HG03442 (cell line): ENCODE data around the gene AFG3L2.

ENCODE experiments used
- ATAC-seq: cut with Tn5 transposase; IDR thresholded peaks from one replicate; pipeline ENCODE4 v1.9.1; 2021; ENCODE audit warnings: mild to moderate bottlenecking, moderate library complexity; ENCODE audit not compliant: unreplicated experiment

The AFG3L2 gene

DNA sequence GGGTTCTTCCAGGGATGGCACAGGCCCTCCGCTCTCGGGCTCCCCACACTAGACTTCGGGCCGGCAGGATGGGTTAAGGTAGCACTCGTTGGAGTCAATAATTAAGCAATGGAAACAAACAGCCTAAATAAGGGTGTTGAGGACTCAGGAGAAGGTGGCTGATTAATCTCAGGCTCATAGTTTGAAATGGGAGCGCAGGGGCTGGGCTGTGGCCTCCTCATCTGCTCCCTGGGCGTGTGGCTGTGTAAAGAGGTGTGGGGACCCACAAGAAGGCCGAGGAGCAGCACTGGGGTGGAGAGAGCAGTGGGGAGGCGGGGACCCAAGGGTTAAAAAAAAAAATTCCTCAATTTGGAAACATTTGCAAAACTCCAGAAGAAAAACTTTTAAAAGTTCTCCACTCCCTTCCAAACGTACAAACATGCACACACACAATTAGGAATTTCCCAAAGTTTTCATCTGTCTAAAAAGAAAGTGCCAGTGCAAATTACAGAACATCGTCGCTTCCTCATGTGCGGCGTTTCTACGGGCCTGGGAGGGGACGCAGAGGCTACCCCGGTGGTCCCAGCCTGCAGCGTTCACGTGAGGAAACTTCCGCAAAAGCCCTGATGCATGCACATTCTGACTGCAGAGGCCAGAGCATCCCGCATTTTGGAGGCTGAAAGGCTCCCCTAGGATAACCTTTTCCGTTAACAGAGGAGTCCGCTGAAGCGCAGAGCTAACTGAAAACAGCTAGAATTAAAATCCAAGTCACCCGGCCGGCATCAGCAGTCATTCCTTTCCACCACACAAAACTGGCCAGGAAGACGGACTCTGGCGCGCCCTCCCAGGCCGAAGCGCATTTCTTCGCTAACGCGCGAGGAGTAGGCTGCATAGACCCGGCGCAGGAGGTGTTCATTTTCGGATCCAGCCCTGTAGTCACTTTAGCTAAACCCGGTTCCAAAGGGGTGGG is 70.0 kb downstream of the AFG3L2 start:
- no peak for ATAC-seq

DNA sequence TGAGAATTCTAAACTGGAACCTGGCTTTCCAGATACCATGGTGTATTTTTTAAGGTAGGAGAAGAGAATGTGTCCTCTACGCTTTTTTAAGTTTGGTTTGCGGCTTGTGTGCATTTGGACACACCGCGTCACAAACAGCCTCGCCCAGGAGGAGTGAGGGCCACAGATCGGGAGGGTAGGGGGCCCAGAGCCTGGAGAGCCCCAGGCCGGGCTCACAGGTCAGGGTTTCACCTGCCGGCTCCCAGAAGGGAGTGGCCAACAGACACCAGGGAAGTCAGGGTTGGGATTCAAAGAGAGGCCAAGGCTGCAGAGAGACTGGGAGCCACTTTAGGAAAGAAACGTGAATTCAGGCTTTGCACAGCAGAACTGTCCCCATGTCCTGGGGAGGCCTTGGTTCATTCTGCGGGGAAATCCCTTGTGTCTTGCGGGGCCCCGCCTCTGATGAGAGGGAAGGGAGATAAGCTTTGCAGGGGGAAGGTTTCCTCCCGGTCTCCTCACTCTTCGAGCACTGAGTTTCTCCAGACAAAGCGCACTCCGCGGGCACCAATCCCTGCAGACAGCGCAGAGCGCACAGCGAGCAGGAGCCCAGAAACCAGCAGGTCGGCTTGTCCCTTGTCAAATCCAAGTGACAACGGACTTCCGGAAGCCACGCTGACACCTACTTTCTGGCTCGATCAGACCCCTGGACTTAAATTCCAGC is 70.9 kb downstream of the AFG3L2 start:
- no peak for ATAC-seq

DNA sequence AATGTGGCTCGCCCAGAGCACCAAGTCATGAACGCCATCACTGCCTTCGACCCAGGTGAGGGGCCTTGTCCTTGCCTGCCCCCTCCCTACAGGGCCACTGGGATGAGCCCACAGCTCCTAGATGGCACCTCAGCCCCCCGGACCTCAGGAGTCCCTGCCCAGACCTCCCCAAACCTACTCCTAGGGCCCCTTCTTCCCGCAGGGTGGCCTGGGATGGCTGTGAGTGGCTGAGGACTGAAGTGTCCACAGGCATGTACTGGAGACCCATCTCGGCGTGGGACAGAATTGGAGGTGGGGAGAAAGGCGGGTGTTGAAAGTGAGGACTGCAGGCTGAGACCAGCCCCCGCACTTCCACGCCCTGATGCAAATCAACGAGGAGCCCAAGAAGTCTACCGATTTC is 71.8 kb downstream of the AFG3L2 start:
- ATAC-seq: no peak

DNA sequence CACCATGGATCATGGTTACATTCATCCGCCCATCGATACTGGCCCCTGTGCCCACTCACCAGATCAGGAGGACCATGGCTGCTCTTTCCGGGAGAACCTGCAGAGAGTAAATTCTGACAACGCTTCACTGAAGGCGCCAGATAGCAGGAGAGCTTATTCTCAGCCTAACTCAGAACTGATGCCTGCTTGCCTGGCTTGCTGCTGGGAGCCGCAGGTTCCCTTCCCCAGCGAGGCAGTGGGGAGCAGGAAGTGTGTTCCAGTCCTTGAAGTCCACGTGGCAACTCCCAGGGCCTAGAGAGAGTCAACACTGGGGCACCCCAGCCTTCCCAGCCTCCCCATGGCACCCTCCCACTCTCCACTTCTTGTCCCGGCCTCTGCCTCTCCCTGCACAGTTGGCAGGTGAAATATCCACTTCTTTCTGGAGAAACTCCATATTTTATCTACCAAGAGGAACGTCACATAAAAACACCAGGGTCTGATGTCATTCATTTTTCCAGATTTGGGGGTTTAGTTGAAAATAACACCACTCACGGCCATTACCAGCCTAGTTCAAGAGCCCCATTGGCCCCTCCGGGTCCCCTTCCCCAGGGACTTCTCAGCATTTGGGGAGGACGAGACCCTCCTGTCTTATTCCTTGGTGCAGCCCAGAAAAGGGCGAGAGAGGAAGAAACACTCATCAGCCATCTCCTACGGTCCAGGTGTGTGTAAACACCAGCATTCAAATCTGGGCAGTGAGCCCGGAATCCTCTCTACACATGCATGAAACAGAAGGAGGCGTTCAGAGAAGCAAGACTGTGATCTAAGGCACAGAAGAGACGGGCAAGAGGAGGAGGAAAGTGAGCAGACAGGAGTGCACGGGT is 72.4 kb downstream of the AFG3L2 start:
- ATAC-seq: no peak

DNA sequence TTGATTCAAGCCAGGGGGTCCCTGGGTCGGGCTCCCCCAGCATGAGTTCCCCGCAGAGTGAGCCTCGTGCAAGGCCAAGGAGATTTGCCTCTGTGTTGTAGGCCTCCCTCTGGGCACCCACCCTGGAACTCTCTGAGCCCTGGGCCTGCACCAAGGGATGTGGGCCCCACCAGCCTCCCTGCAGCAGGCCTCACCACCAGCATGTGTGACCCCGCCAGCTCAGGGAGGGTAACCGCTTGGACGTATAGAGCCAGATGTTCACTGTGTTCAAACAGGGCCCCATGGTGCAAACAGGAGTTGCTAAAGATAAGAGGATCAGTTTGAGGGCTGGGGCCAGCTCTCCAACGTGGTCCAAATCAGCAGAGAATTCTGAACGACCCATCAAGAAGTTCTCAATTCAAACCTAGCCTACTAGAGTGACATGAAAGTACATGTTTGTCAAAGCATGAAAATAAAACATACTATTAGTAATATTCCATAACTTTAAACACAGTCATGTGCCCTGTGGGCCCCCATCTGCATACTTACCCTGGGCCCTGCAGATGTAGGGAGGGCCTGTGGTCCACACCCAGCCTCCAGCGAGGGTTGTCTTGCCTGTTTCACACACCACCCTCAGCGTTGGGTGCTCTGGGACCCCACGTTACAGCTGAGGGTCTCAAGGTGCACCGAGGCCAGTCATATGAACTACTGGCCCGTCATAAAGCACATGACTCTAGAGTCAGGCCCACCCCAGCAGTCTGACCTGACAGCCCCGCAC is 74.5 kb downstream of the AFG3L2 start:
- ATAC-seq: no peak

DNA sequence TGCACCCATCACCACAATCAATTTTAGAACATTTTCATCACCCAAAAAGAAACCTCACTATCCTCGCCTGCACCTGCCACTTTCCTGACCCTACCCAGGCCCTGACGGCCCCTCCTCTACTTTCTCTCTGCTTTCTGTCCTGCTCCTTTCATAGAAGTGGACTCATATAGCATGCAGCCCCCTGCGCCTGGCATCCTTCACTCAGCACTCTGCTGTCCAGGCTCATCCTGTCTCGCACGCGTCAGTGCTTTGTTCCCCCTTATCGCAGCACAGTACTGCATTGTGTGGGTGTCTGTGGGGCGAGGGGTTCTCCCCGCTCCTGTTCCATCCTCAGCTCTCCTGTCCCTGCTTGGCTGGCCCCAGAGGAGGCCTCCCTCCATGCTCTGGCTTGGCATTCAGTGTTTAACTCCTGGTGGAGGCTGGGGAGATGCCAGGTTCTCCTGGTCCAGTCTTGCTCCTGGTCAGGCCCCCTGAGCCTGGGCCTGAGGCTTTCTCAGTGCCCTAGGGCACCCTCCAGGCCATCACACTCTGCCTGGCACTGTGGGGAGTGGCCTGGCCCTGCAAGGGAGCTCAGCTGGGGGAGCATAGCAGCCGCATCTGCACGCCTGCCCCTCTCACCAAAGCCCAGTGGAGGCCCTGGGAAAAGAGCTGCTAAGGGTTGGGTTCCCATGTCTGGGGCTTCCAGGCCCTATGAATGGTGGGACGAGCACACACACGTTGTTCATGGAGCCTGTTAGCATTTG is 75.6 kb downstream of the AFG3L2 start:
- ATAC-seq: no peak

DNA sequence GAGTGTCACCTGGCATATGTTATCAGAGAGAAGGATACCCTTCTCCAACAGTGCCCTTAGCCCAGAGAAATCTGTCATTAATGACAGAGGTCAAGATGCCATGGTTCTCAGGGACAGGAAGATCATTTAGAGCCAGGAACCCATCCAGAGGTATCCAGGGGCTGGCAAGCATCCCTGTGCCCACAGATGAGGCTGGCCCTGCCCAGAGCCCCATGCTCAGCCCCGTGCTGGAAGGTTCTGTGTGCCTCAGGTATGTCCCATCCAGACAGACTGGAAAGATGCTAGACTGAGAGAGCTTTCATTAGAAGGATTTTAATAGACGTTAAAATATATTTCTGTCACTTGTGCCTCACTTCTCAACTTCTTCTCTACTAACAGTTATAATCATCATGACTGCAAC is 77.2 kb downstream of the AFG3L2 start:
- no peak for ATAC-seq

DNA sequence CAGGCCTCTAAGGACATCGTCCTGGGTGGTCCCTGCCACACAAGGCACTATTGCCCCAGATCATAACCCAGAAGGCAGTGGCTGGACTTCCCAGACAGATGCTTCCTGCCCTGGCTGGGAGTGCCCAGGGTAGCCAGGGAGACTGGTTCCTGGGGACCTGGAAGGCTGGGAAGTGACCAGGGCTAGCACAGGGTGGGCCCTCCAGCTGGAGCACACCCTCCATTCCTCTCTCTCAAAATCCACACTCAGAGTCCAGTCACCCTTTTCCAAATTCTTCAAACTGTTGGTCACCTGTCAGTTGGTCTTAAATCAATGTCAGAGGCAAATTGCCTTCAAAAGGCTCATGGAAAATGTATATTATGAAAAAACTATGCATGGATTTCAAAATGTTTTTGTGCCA is 80.6 kb downstream of the AFG3L2 start:
- ATAC-seq: no peak

DNA sequence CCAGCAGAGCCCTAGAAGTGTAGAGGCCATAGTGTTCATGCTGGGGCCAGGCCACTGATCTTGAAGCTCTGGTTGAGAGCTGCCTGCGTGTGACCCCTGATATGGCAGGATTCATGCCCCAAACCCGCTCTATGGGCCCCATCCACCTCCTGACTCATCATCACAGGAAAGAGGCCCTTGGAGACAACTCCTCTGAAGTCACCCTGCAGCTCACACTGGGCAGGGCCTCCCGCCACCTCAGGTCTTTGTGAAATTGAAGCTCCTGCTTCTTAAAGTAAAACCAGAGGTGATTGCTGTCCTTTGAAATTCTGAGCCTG is 81.0 kb downstream of the AFG3L2 start:
- ATAC-seq: no peak

DNA sequence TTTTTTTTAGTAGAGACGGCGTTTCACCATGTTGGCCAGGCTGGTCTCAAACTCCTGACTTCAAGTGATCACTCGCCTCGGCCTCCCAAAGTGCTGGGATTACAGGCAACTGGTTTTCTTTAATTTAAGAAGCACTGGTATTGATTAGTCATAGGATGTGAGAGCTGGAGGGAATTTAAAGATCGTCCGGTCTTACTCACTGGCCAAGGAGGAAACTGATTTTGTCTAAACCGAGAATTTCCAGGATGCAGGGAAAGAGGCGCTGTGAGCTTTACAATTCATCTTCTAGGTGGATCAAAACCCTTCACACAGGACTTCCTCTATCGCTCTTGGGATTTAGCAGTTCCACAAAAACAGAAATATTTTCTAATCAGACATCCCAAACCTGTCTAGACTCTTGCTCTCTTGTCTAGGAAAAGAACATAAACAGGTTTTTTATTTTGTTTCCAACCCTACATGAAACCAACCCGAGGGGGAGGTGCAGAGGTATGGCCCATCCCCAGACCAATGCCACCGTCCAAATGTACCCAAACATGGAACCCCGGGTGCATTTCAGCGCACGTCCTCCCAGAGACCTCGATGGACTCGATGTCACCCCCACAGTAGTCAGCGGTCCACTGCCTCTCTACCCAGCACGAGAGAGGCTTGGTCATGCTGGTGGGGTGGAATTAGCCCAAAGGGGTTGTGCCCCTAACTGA is 81.5 kb downstream of the AFG3L2 start:
- no peak for ATAC-seq

DNA sequence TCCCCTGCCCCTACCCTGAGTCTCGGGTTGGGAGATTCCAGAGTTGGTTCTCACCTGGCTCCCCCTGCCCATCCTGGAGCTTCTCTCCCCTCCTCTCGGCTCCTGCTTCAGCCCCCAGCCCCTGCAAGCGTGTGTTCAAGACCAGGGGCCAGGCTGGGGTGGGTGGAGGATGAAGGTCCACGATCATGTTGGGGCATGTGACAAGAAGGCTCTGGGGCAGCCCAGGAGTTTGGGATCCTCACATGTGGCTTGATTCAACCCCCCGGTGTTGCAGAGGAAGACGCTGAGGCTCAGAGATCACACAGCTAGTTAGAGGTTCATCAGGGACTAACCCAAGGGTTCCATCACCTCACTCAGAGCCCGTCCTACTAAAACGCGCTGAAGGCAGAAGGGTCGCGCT is 83.2 kb downstream of the AFG3L2 start:
- ATAC-seq: no peak

DNA sequence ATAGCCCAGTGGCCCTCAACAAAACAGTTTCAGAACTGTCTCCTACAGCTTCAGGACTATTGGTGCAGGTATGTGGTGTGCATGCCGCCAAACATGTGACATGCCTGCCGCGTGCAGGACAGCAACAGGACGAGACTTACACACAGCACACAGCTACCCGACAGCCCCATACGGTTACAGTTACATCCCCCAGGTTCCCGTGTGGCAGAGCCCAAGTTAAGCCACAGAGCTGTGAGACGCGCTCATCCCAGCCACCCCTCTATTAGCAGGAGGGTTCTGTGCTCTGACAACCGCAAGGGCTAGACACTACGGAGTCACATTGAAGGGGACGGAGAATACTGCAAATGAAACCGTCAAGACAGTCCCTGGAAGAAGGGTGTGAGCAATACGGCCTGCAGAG is 85.3 kb downstream of the AFG3L2 start:
- no peak for ATAC-seq

DNA sequence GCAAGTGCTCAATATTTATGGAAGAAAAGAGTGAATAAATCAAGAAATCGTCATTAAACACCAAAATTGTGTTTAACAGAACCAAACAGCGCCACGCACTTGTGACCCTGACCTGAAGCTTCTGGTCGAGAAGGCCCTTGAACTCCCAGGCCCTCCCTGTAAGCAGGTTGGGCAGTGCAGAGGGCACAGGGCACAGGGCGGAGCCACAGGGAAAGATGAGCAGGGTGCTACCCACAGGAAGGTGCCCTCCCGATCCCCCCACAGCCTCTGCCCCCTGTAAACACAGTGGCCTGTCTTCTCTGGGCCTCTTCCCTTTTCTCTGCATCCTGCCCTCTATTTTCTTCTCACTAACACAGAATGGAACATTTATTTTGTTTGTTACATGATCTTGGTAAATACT is 85.9 kb downstream of the AFG3L2 start:
- no peak for ATAC-seq

DNA sequence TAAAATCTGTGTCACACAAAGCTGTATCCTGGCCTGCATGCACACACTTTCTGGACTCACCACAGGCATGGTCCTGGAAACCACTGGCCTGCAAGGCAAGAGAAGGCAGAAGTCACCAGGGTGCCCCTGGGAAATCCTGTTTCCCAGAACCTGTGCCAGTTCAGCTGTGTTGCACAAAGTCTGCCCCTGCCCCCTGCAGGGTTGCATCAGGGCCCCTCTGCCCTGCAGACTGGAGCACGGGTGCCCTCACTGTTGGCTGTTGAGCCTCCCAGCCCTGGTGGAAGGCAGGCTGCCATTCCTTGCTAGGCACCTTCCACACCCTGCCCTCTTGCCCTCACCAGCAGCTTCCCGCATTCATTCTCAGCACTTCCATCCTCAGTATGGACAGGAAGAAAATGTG is 86.9 kb downstream of the AFG3L2 start:
- ATAC-seq: no peak

DNA sequence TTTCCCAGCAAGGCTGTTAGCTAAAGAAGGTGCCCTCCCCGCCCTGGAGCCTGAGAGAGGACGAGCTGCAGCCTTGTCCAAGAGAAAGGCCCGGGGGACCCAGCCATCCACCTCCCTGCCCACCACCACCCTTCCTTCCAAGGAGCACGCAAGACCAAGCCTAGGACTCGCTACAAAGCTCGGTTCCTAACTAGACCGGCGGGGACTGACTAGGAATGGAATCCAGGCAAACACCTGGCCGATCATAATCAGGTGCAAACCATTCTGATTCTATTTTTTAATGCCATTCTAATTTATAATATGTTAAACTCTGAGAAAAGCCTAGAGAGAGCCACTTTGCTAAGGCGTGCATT is 88.6 kb downstream of the AFG3L2 start:
- ATAC-seq: no peak

DNA sequence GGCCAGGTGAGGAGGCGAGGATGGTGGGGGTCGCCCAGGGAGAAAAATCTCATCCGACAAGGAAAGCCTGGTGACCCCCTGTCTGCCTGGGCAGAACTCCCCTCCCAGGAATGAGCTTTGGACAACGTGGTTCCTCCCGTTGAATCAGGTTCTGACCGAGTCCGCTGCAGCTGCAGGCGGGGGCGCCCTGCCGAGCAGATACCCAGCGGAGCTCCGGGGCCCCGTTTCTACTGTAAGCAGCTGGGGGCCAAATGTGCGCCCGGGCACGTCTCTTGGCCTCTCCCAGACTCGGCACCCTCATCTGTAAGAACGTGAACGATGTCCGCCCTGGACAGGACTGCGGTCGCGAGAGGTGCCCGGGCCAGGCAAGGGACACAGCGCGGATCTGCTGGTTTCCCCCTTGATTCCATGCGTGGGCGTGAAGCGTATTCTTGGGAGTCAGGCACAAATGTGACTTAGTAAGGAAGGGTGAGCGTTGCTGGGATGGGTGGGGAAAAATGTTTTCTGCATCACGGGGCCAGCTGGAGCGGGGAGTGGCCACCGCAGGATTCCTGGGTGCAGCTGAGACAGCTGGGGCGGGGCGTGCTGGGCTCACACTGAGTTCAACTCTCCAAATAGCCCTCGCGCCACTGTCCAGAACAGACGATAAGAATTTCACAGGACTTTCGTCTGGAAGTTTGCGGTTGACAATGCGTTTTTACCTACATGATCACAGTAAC is 89.2 kb downstream of the AFG3L2 start:
- no peak for ATAC-seq

DNA sequence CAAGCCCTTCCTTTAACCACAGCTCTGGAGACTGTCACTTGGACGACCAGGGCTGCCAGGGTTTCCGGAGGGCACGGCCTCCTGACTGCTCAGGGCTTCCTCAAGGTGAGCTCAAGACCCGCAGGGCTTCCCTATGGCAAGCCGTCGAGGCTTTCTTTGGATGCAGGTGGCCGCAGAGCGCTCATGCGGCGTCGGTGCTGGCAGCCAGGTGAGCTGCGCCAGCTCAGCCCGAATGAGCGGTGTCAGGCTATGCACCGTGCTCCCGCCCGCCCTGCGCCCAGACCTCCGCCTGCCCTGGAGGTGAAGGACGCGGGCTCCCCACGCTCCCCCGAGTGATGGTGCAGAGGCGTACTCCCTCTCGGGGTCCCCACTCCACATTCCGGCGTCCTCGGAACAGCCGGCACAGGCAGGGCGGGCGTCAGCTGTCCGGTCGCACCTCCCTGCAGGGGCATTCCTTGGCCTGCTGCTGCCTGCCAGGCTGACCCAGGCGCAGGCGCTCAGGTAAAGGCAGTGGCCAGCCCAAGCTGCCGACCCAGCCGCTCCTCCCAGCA is 89.8 kb downstream of the AFG3L2 start:
- no peak for ATAC-seq

DNA sequence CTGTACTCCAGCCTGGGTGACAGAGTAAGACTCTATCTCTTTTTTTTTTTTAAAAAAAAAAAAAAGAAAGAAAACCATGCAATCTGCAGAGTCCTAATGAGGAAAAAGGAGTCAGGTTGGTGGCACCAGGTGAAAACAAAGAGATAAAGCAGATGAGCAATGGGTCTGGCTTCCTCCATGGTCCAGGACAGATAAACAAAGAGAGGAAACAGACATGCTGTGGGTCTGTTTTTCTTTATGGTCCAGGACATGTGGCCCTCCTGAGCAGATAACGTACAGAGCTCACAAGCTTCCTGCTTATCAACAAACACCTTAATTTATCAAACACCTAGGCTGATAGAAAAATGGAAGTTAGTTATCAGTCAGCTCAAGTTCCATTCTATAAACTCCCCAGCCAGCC is 93.4 kb downstream of the AFG3L2 start:
- ATAC-seq: no peak

DNA sequence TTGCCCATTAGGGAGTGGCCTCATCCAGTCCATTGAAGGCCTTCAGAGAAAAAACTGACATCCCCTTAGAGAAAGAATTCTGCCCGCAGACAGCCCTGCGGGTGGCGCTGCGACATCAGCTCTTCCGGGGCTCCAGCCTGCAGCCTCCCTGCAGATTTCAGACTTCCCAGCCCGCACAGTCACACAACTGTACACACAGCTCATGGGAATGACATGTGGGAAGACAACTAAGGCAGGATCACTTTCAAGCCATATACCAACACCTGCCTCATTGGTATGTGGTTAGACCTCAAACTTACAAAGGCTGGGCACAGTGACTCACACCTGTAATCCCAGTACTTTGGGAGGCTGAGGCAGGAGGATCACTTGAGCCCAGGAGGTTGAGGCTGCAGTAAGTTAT is 93.8 kb downstream of the AFG3L2 start:
- ATAC-seq: no peak
